LNCAP (cell line): ENCODE data around the gene AK4.
"Not testable (repeated sequence)": the region's sequence is repeated elsewhere in the genome, so short reads cannot be mapped to it uniquely, and the experiment has no call there.

Experiments
- CTCF ChIP-seq: fragments of 450-650 bp; IDR thresholded peaks from 2 replicates; pipeline ENCODE4 v1.5.1; 2017; ENCODE audit warnings: mild to moderate bottlenecking

Gene AK4

GRCh38 chr1:65148178-65148547 is at the start of gene AK4:
TSS of gene AK4 (plus strand) at chr1:65148203. CDS start at chr1:65148408, 205 bp downstream.
- TF ChIP-seq CTCF = not testable (repeated sequence)

- TF ChIP-seq CTCF = no peak
These were observed 44.2 kb upstream of the AK4 start for GRCh38 chr1:65103807-65104206.

GRCh38 chr1:65104854-65105534 is 43.0 kb upstream of the AK4 start:
- no peak for TF ChIP-seq CTCF

- TF ChIP-seq CTCF = no peak
These were observed 42.4 kb upstream of the AK4 start for GRCh38 chr1:65105596-65105995.

GRCh38 chr1:65108025-65108642 is 39.9 kb upstream of the AK4 start:
- TF ChIP-seq CTCF = no peak

GRCh38 chr1:65109487-65109886 is 38.5 kb upstream of the AK4 start:
- no peak for TF ChIP-seq CTCF

- TF ChIP-seq CTCF = no peak
These were observed 35.2 kb upstream of the AK4 start for GRCh38 chr1:65112811-65113210.
